Measurements from ENCODE around the gene TRIM28. TPM values are rescaled to one million over a fixed set of nuclear protein-coding genes. Genes with fewer than 3 reads are reported as not detected.

Gene TRIM28
- total RNA-seq, 2 donors from 2014 or later: 205 to 412 TPM

- H3K4me1 ChIP-seq: no peaks in the 10 kb centered on the region
- H3K9me3 ChIP-seq: no peaks in the 10 kb centered on the region
- H3K9ac ChIP-seq (ENCODE audit: low read depth in 2 of 2, low read length in 2 of 2): no peak overlapping the region
- TF ChIP-seq, protein P1, sequence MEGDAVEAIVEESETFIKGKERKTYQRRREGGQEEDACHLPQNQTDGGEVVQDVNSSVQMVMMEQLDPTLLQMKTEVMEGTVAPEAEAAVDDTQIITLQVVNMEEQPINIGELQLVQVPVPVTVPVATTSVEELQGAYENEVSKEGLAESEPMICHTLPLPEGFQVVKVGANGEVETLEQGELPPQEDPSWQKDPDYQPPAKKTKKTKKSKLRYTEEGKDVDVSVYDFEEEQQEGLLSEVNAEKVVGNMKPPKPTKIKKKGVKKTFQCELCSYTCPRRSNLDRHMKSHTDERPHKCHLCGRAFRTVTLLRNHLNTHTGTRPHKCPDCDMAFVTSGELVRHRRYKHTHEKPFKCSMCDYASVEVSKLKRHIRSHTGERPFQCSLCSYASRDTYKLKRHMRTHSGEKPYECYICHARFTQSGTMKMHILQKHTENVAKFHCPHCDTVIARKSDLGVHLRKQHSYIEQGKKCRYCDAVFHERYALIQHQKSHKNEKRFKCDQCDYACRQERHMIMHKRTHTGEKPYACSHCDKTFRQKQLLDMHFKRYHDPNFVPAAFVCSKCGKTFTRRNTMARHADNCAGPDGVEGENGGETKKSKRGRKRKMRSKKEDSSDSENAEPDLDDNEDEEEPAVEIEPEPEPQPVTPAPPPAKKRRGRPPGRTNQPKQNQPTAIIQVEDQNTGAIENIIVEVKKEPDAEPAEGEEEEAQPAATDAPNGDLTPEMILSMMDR (IDR thresholded peaks at IDR 0.05): no peak
- H3K27ac ChIP-seq: no peak overlapping the region
- no peak for DNase-seq
- H3K4me3 ChIP-seq: no peak overlapping the region
- intact Hi-C loops (cut with DNase I): no loop called here
- no peaks in the 10 kb centered on the region for H3K27me3 ChIP-seq
- no peaks in the 10 kb centered on the region for H3K36me3 ChIP-seq
Measured at GRCh38 chr19:58509731-58510083, 34.2 kb upstream of the TRIM28 start.

GRCh38 chr19:58510084-58510862, 33.6 kb upstream of the TRIM28 start:
- no peak overlapping the region for H3K9ac ChIP-seq (ENCODE audit: low read depth in 2 of 2, low read length in 2 of 2)
- no peak overlapping the region for H3K27ac ChIP-seq
- DNase-seq: no peak
- H3K9me3 ChIP-seq: no peaks in the 10 kb centered on the region
- no peak overlapping the region for H3K4me3 ChIP-seq
- H3K4me1 ChIP-seq: no peaks in the 10 kb centered on the region
- H3K36me3 ChIP-seq: no peaks in the 10 kb centered on the region
- TF ChIP-seq, protein P1 (IDR thresholded peaks at IDR 0.05): no peak
- no peaks in the 10 kb centered on the region for H3K27me3 ChIP-seq
- intact Hi-C loops (cut with DNase I): no loop called here

DNA sequence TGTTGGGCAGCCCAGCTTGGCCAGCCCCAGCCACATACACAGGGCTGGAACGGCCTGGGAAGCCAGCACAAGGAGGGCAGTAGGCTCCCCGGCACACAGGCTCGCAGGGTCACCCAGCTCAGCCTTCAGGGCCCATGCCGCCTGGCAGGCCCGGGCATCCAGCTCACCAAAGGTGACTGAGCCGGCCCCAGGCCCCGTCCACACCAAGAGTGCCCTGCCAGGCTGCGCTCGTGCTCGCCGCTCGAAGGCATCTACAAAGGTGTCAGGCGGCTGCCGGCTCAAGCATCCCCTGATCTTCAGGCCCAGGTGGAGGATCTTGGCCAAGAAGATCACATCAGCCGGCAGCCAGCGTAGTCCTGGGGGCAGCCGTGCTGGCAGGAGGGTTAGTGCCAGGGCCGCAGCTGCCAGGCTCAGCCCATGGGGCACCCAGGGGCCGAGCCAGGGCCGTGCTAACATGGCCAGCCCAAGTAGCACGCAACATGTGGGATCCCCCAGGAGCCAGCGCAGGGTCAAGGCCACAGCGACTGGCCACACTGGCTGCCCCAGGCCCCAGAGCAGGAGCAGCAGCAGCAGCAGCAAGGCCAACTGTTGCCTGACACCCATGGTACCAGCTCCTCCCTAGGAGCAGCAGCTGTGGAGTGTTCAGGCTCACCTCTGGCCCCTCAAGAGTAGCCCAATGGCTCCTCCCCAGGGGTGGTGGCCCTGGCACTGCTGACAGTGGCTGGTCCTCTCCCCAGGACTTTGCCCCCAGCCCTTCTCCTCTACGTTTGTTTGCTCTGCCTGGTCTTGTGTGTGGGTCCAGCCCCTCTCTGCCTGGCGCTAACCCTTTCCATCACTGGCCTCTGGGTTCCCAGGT, 32.3 kb upstream of the TRIM28 start, which contains the start of gene SLC27A5:
TSS of gene SLC27A5 (minus strand) at position 640 of the 856 bp plus-strand sequence. CDS start at position 603, 37 bp downstream.
- H3K9me3 ChIP-seq: no peaks in the 10 kb centered on the region
- no peaks in the 10 kb centered on the region for H3K4me1 ChIP-seq
- H3K9ac ChIP-seq (ENCODE audit: low read depth in 2 of 2, low read length in 2 of 2): peak within 1 kb of the TSS in 1 of 2 donors; percentile 39
- no peak within 1 kb of the TSS for H3K4me3 ChIP-seq
- TF ChIP-seq, protein P1 (IDR thresholded peaks at IDR 0.05): no peak
- intact Hi-C loops (cut with DNase I): no loop called here
- peak; percentile 54 for DNase-seq
- no peaks in the 10 kb centered on the region for H3K27me3 ChIP-seq
- H3K36me3 ChIP-seq: no peaks in the 10 kb centered on the region
- no peak within 1 kb of the TSS for H3K27ac ChIP-seq

- TF ChIP-seq, protein P1 (IDR thresholded peaks at IDR 0.05): no peak
- DNase-seq: no peak
- no peak overlapping the region for H3K27ac ChIP-seq
- H3K9me3 ChIP-seq: no peaks in the 10 kb centered on the region
- H3K36me3 ChIP-seq: peaks cover 6% of the 10 kb centered on the region
- H3K4me3 ChIP-seq: no peak overlapping the region
- peaks cover 5% of the 10 kb centered on the region for H3K4me1 ChIP-seq
- intact Hi-C loops (cut with DNase I): no loop called here
- no peaks in the 10 kb centered on the region for H3K27me3 ChIP-seq
- peak overlapping the region in 1 of 2 donors; percentile 34 for H3K9ac ChIP-seq (ENCODE audit: low read depth in 2 of 2, low read length in 2 of 2)
Measured at GRCh38 chr19:58513213-58513693, 30.6 kb upstream of the TRIM28 start.

GRCh38 chr19:58513694-58514563, 29.9 kb upstream of the TRIM28 start:
- H3K4me1 ChIP-seq: peaks cover 5% of the 10 kb centered on the region
- H3K9ac ChIP-seq (ENCODE audit: low read depth in 2 of 2, low read length in 2 of 2): peak overlapping the region; percentile 57 to 70

More at GRCh38 chr19:58513694-58514563, 29.9 kb upstream of the TRIM28 start:
- Histone ChIP-seq H3K27me3 (no peaks in the 10 kb centered on the region), H3K36me3 (peaks cover 6% of the 10 kb centered on the region), H3K27ac (peak overlapping the region; percentile 1), H3K9me3 (no peaks in the 10 kb centered on the region), H3K4me3 (peak overlapping the region; percentile 40)
- TF ChIP-seq, protein P1 (IDR thresholded peaks at IDR 0.05): peak; percentile 96
- intact Hi-C loops (cut with DNase I): no loop called here
- peak; percentile 93 for DNase-seq

All from colonic mucosa (tissue), 4 donors.